PC-9 (cell line): ENCODE measurements around the gene KRTAP4-6. TPM values are rescaled to one million over a fixed set of nuclear protein-coding genes. Genes with fewer than 3 reads are reported as not detected.
"Not testable (repeated sequence)": the region's sequence is repeated elsewhere in the genome, so short reads cannot be mapped to it uniquely, and the experiment has no call there.

Source experiments
- BruUV-seq: library from RNA; stranded (reverse); fragments of 400-500 nt; replicated peaks from 2 replicates; lab custom pipeline; 2021; lab: Mats Ljungman, UMichigan
- CTCF ChIA-PET: fragments of 300-600 bp; sonication (Branson Sonifier 250); formaldehyde crosslinking; loops from one replicate; lab custom pipeline; 2022; ENCODE audit warnings: antibody characterized with exemption; lab: Charles Lee
- POLR2A ChIA-PET: fragments of 300-600 bp; sonication (Branson Sonifier 250); formaldehyde crosslinking; loops from one replicate; lab custom pipeline; 2022; ENCODE audit warnings: antibody characterized with exemption; ENCODE audit not compliant: unreplicated experiment; lab: Charles Lee
- DNase-seq, 2 experiments: peaks; one replicate each; pipeline versions ENCODE4 v3.0.0 to v3.0.0-alpha.2; 2015 to 2022; ENCODE audit warnings: mixed read lengths in 1 of 2
- H2AFZ ChIP-seq: fragments of 200-600 bp; sonication (generic); 2 replicates; pipeline ENCODE4 v1.8.1; 2017; ENCODE audit warnings: antibody characterized with exemption
- H3F3A ChIP-seq: fragments of 200-600 bp; sonication (generic); 2 replicates; pipeline ENCODE4 v1.8.1; 2017; ENCODE audit warnings: antibody characterized with exemption, mild to moderate bottlenecking, low read depth; ENCODE audit not compliant: insufficient read depth
- H3K27ac ChIP-seq: fragments of 200-600 bp; sonication (generic); 2 replicates; pipeline ENCODE4 v1.6.1; 2016; ENCODE audit warnings: mixed run types
- H3K27me3 ChIP-seq: fragments of 200-600 bp; sonication (generic); 2 replicates; pipeline ENCODE4 v1.6.1; 2016; ENCODE audit warnings: low read depth, mixed run types; ENCODE audit not compliant: insufficient read depth
- H3K36me3 ChIP-seq: fragments of 200-600 bp; sonication (generic); 2 replicates; pipeline ENCODE4 v1.6.1; 2016; ENCODE audit warnings: low read depth, mixed run types
- H3K4me1 ChIP-seq: fragments of 200-600 bp; sonication (generic); replicated peaks from 2 replicates; pipeline ENCODE4 v1.6.1; 2016; ENCODE audit warnings: mixed run types; ENCODE audit not compliant: insufficient read depth
- H3K4me2 ChIP-seq: fragments of 200-600 bp; sonication (generic); 2 replicates; pipeline ENCODE4 v1.6.1; 2017; ENCODE audit warnings: mixed run types
- H3K4me3 ChIP-seq: fragments of 200-600 bp; sonication (generic); 2 replicates; pipeline ENCODE4 v1.6.1; 2016; ENCODE audit warnings: mixed run types
- H3K79me2 ChIP-seq: fragments of 200-600 bp; sonication (generic); 2 replicates; pipeline ENCODE4 v1.6.1; 2017; ENCODE audit warnings: low read depth, mixed run types
- H3K9me2 ChIP-seq: fragments of 200-600 bp; sonication (generic); 2 replicates; pipeline ENCODE4 v1.8.1; 2017; ENCODE audit warnings: mild to moderate bottlenecking; ENCODE audit not compliant: insufficient read depth
- H3K9me3 ChIP-seq: fragments of 200-600 bp; sonication (generic); 2 replicates; pipeline ENCODE4 v1.8.1; 2016; ENCODE audit warnings: low read depth; ENCODE audit not compliant: insufficient read depth
- H4K20me1 ChIP-seq: fragments of 200-600 bp; sonication (generic); 2 replicates; pipeline ENCODE4 v1.8.1; 2017; ENCODE audit not compliant: insufficient read depth
- EZH2 ChIP-seq: fragments of 200-600 bp; sonication (generic); IDR thresholded peaks from 2 replicates; pipeline ENCODE4 v1.8.0; 2017; ENCODE audit warnings: antibody characterized with exemption, low read depth
- intact Hi-C: fragments of 100-400 bp; cut with micrococcal nuclease; formaldehyde crosslinking; loops from one replicate; pipeline ENCODE4 v1.10.0; 2022; ENCODE audit not compliant: unreplicated experiment
- total RNA-seq: library from RNA; stranded (reverse); gene quantifications from 2 replicates; pipeline ENCODE4 v1.2.3, GENCODE V29; 2021
- TF ChIP-seq, protein P1 (sequence below): fragments of 200-600 bp; sonication (generic); conservative IDR thresholded peaks from 2 replicates; pipeline ENCODE4 v1.6.1; 2017; ENCODE audit warnings: mixed run types, antibody characterized with exemption, mild to moderate bottlenecking, moderate library complexity

Gene KRTAP4-6
- total RNA-seq, 1 experiment from 2014 or later, result not detected

DNA sequence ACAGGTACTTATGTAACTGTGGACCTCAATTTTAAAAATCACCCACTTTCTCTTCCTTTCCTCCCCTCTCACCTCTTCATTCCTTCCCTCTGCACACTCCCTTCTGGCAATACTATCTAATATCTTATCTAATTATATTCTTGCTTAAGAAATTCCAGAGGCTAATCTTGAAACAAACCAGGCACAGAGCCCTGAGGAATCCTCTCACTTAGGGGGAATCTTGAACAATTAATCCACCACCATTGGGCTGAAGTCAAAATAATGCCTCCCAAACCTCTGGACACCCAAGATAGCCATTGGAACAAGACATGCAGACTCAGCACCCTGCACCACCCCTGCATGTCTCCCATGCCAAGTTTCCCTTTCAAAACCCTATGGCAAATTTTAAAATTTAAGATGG, 1.0 kb upstream of the KRTAP4-6 start:
- POLR2A ChIA-PET, result interaction anchor here (0.7 kb wide), 1 partner anchor 245 kb away, joined by 9 read pairs; no protein-coding TSS in a partner anchor

DNA sequence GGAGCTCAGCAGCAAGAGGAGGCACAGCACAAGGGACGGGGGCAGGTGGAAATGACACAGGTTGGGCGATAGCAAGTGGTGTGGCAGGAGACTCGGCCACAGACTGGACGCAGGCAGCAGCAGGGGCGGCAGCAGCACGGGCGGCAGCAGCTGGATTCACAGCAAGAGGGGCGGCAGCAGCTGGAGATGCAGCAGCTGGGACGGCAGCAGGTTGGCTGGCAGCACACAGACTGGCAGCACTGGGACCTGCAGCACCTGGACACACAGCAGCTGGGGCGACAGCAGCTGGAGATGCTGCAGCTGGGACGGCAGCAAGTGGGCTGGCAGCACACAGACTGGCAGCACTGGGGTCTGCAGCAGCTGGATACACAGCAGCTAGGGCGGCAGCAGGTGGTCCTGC, 479 bp downstream of the KRTAP4-6 start:
- H3K9me3 ChIP-seq, BruUV-seq, H3K79me2 ChIP-seq, H3K27me3 ChIP-seq, DNase-seq, H3K4me2 ChIP-seq, H3K9me2 ChIP-seq, H2AFZ ChIP-seq, H3K4me3 ChIP-seq, POLR2A ChIA-PET, H3K36me3 ChIP-seq, CTCF ChIA-PET, H4K20me1 ChIP-seq: not testable (repeated sequence)
- Histone ChIP-seq H3K27ac (peak overlapping the region; percentile 94), H3K4me1 (peaks cover 17% of the 10 kb centered on the region), H3F3A (peaks cover 16% of the 10 kb centered on the region; the same call in 1 of the 2 replicates)
- intact Hi-C loops, result loop anchor here (1.0 kb wide), 1 partner anchor 225 kb away; no protein-coding TSS in a partner anchor

More for the DNA sequence above, 1.0 kb upstream of the KRTAP4-6 start:
- Histone ChIP-seq H3K4me1 (peaks cover 17% of the 10 kb centered on the region), H3K27ac (peak overlapping the region; percentile 94), H3F3A (peaks cover 16% of the 10 kb centered on the region; the same call in 1 of the 2 replicates), H3K4me2 (peak overlapping the region; percentile 6; the same call in 1 of the 2 replicates), H3K79me2 (no peaks in the 10 kb centered on the region), H2AFZ (no peak overlapping the region), H3K9me2 (no peaks in the 10 kb centered on the region), H4K20me1 (no peaks in the 10 kb centered on the region), H3K9me3 (peaks cover 9% of the 10 kb centered on the region), H3K4me3 (no peak overlapping the region), H3K36me3 (no peaks in the 10 kb centered on the region), H3K27me3 (no peaks in the 10 kb centered on the region)
- intact Hi-C loops, result no loop called here
- no peak for DNase-seq
- TF ChIP-seq, protein P1, sequence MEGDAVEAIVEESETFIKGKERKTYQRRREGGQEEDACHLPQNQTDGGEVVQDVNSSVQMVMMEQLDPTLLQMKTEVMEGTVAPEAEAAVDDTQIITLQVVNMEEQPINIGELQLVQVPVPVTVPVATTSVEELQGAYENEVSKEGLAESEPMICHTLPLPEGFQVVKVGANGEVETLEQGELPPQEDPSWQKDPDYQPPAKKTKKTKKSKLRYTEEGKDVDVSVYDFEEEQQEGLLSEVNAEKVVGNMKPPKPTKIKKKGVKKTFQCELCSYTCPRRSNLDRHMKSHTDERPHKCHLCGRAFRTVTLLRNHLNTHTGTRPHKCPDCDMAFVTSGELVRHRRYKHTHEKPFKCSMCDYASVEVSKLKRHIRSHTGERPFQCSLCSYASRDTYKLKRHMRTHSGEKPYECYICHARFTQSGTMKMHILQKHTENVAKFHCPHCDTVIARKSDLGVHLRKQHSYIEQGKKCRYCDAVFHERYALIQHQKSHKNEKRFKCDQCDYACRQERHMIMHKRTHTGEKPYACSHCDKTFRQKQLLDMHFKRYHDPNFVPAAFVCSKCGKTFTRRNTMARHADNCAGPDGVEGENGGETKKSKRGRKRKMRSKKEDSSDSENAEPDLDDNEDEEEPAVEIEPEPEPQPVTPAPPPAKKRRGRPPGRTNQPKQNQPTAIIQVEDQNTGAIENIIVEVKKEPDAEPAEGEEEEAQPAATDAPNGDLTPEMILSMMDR, result no peak
- no peak for TF ChIP-seq EZH2
- CTCF ChIA-PET, result no interaction called here
- BruUV-seq, result no TSS peak

DNA sequence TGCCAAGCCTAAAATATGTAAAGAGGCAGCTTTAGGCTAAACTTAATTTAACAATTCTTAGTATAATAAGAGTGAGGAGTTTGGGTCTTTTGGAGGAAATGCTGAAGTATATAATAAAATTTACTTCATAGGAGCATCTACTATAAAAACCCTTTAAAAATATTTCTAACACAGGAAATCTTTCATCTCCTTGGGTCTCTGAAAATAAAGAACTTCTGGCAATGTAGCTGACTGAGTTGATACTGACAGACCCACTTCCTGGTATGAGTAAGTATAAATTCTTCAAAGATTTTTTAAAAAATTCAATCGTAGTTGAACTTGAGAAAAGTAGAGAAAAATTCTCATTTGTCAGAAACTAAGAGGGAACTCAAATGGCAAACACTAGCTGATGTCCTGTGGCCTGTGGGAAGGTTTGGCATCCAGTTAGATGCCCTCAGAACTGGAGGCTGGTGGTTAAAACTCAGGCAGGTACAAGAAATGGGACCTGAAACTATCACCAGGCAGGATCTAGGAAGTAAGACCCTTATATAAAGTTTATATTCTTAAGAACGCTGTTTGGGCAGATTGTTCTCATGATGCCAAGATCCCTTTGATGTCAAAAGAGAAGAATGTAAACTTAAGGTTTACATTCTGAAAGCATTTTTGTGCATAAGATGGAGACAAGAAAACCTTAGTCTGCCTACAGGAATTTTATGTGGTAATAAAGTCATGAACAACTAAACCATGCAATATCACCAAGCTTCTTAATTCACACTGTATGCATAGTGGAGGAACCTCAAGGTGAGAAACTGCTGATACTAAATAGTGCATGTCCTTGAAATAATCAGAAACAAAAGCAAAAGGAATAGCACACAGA, 6.2 kb downstream of the KRTAP4-6 start:
- no peak for DNase-seq
- H3K9me3 ChIP-seq, result peaks cover 11% of the 10 kb centered on the region
- H4K20me1 ChIP-seq, result no peaks in the 10 kb centered on the region
- peaks cover 21% of the 10 kb centered on the region for H3K4me1 ChIP-seq
- H3K79me2 ChIP-seq, result no peaks in the 10 kb centered on the region
- H2AFZ ChIP-seq, result no peak overlapping the region
- H3K27me3 ChIP-seq, result no peaks in the 10 kb centered on the region
- H3K4me2 ChIP-seq, result no peak overlapping the region
- TF ChIP-seq, protein P1, result no peak
- TF ChIP-seq EZH2, result no peak
- no peaks in the 10 kb centered on the region for H3K36me3 ChIP-seq
- intact Hi-C loops, result loop anchor here (2.0 kb wide), 1 partner anchor 73 kb away; the partner anchor contains the start of gene KRTAP2-3
- no peak overlapping the region for H3K4me3 ChIP-seq
- H3F3A ChIP-seq, result peaks cover 18% of the 10 kb centered on the region
- 0 out of 2 replicates have a peak overlapping the region, but pooled peaks have one; percentile 24 for H3K27ac ChIP-seq
- no TSS peak for BruUV-seq
- POLR2A ChIA-PET, result interaction anchor here (0.5 to 0.7 kb wide), 3 partner anchors 221 to 545 kb away, joined by 3 to 10 read pairs (median 3); no protein-coding TSS in a partner anchor
- CTCF ChIA-PET, result interaction anchor here (0.5 kb wide), 1 partner anchor 519 kb away, joined by 9 read pairs; no protein-coding TSS in a partner anchor
- H3K9me2 ChIP-seq, result no peaks in the 10 kb centered on the region; the same call in 1 of the 2 replicates
